Caco-2 (cell line): ENCODE measurements around the gene NNAT. TPM values are rescaled to one million over a fixed set of nuclear protein-coding genes. Genes with fewer than 3 reads are reported as not detected.

Experiments used
- BruUV-seq: library from RNA; stranded (reverse); fragments of 400-500 nt; replicated peaks from 2 replicates; lab custom pipeline; 2021; lab: Mats Ljungman, UMichigan
- CTCF ChIA-PET: fragments of 300-600 bp; sonication (Branson Sonifier 250); formaldehyde crosslinking; loops from one replicate; lab custom pipeline; 2022; ENCODE audit warnings: antibody characterized with exemption; lab: Charles Lee
- POLR2A ChIA-PET: fragments of 300-600 bp; sonication (Branson Sonifier 250); formaldehyde crosslinking; loops from one replicate; lab custom pipeline; 2022; ENCODE audit warnings: antibody characterized with exemption; lab: Charles Lee
- DNase-seq, 2 experiments: peaks; one replicate each; pipeline versions ENCODE4 v3.0.0 to v3.0.0-alpha.2; 2020 to 2022
- H3K27me3 ChIP-seq: replicated peaks from 2 replicates; pipeline ENCODE4 v1.6.0; 2011; ENCODE audit warnings: low read length; ENCODE audit not compliant: control insufficient read depth, insufficient read depth
- H3K36me3 ChIP-seq: 2 replicates; pipeline ENCODE4 v1.5.1; 2011; ENCODE audit warnings: low read length; ENCODE audit not compliant: control insufficient read depth, insufficient read depth
- H3K4me1 ChIP-seq: fragments of 250-450 bp; sonication (Bioruptor Pico); 2 replicates; pipeline ENCODE4 v1.5.1; 2020; ENCODE audit warnings: mild to moderate bottlenecking
- H3K4me3 ChIP-seq: 2 replicates; pipeline ENCODE4 v1.5.1; 2011; ENCODE audit warnings: low read depth, mild to moderate bottlenecking, control low read depth, low read length
- H3K9me3 ChIP-seq: fragments of 250-450 bp; sonication (Bioruptor Pico); 2 replicates; pipeline ENCODE4 v1.5.1; 2020; ENCODE audit warnings: mild to moderate bottlenecking, moderate library complexity
- H3K27ac Mint-ChIP-seq: one replicate; pipeline ENCODE4 v1.8.0; 2022; ENCODE audit warnings: mixed read lengths; ENCODE audit not compliant: unreplicated experiment
- H3K27me3 Mint-ChIP-seq: one replicate; pipeline ENCODE4 v1.8.0; 2022; ENCODE audit warnings: mixed read lengths; ENCODE audit not compliant: insufficient read depth, unreplicated experiment
- H3K36me3 Mint-ChIP-seq: one replicate; pipeline ENCODE4 v1.8.0; 2022; ENCODE audit warnings: mild to moderate bottlenecking, mixed read lengths; ENCODE audit not compliant: insufficient read depth, unreplicated experiment
- H3K4me1 Mint-ChIP-seq: one replicate; pipeline ENCODE4 v1.8.0; 2022; ENCODE audit warnings: low read depth, mixed read lengths; ENCODE audit not compliant: unreplicated experiment
- H3K4me3 Mint-ChIP-seq: one replicate; pipeline ENCODE4 v1.8.0; 2022; ENCODE audit warnings: mild to moderate bottlenecking, moderate library complexity, mixed read lengths; ENCODE audit not compliant: unreplicated experiment
- H3K9me3 Mint-ChIP-seq: one replicate; pipeline ENCODE4 v1.8.0; 2022; ENCODE audit warnings: mixed read lengths; ENCODE audit not compliant: unreplicated experiment
- CTCF ChIP-seq, 2 experiments: fragments of 200-600 bp in 1 of 2; IDR thresholded peaks; 1 replicate in 1 of 2; 2 replicates in 1 of 2; pipeline versions ENCODE4 v1.5.1 to v1.8.0; 2011 to 2022; ENCODE audit warnings: antibody characterized with exemption in 1 of 2, control low read depth in 1 of 2, inconsistent platforms in 1 of 2, low read depth in 1 of 2, low read length in 1 of 2, mild to moderate bottlenecking in 1 of 2, moderate library complexity in 1 of 2; ENCODE audit not compliant: insufficient read depth in 1 of 2, severe bottlenecking in 1 of 2, unreplicated experiment in 1 of 2
- intact Hi-C: fragments of 100-400 bp; cut with micrococcal nuclease; formaldehyde crosslinking; loops from one replicate; pipeline ENCODE4 v1.10.0; 2022; ENCODE audit not compliant: unreplicated experiment
- total RNA-seq: library from RNA; stranded (reverse); gene quantifications from 2 replicates; pipeline ENCODE4 v1.2.3, GENCODE V29; 2022

Gene NNAT
- total RNA-seq, 1 experiment from 2014 or later = not detected

DNA sequence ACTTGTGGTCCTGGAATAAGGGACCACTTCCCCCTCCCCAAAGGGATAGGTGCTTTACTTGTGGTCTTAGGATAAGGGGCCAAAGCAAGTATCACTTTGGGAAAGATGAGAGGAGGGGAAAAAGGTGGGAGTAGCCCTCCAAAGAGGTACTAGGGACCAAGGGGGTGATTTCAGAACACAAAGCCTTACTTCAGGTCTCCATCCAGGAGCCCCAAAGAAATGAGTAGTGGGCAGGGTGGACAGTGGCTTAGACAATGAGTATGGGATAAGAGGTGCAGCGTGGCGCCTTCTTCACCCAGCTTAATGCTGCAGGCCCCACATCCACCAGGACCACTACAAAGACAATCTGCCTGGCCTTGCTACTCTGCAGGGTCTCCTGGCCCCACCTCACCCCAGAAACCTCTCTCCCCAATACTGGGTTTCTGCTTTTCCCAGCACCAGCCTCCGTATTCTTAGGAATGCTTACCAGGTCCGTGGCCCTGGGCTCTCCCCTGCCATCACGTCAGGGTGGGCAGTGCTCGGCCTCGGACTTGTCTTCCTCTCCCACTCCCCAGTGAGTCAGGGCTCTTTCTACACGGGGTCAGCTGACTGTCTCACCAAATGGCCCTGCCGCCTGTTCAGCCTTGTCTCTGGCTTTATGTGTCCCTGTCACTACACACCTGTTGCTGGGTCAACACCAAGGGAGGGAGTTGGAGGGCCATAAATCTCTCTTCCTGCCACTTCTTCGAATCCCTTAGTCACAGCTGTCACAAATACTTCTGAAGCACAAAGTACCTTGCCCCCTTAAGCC, 3.1 kb downstream of the NNAT start:
- Mint-ChIP-seq H3K27me3 (no peaks in the 10 kb centered on the region), H3K27ac (peak overlapping the region; percentile 77), H3K4me1 (peaks cover 42% of the 10 kb centered on the region), H3K9me3 (no peaks in the 10 kb centered on the region), H3K36me3 (peaks cover 56% of the 10 kb centered on the region), H3K4me3 (peak overlapping the region; percentile 29)
- Histone ChIP-seq H3K4me1 (peaks cover 32% of the 10 kb centered on the region), H3K9me3 (no peaks in the 10 kb centered on the region), H3K4me3 (no peak overlapping the region; the same call in 1 of the 2 replicates), H3K36me3 (peaks cover 2% of the 10 kb centered on the region; the same call in 1 of the 2 replicates), H3K27me3 (no peaks in the 10 kb centered on the region)
- no peak for TF ChIP-seq CTCF (IDR thresholded peaks at IDR 0.05; ENCODE audit: insufficient read depth in 1 of 2, low read depth in 1 of 2, low read length in 1 of 2, severe bottlenecking in 1 of 2, unreplicated experiment in 1 of 2)
- peak; percentile 78 to 80 for DNase-seq
- intact Hi-C loops = no loop called here
- no TSS peak for BruUV-seq
- POLR2A ChIA-PET = no interaction called here
- CTCF ChIA-PET = interaction anchor here (0.7 kb wide), 1 partner anchor 139 kb away, joined by 3 read pairs; no protein-coding TSS in a partner anchor

DNA sequence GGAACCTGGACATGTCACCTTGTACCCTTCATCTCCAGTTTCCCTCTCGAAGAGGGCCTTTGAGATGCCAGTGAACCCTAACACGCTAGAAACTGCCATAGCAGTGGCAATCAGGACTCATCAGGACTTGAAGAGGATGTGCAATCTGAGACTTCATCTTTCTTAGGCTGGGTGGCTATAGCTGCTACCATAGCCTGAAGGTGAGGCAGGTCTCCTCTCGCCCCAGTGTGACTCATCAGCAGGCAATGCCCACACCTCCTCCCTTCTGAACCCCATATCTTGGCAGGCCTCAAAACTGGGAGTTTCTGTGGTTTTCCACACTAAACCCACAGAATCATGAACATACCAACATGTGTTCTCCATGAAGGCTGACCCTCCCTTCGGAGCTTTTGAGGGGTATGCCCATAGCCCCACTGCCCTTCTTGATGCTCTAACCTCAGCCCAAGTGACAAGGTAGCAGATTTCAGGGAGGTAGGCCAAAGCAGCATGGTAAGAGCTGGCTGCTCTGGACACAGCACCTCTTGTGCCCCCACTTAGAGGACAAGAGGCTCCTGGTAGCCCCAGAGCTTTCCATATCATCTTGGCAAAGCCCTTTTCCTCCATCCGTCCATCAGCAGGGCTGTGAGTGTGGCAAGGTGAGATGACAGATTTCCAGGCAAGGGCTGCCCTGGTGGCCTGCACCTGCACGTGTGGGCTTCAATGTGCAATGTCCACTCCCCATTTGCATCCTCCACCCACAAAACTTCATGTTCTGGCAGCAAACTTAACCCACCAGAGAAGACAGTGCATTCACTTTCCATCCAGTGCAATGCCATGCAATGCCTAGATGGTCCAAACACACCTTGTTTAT, 4.0 kb downstream of the NNAT start:
- H3K4me3 ChIP-seq = no peak overlapping the region
- no peaks in the 10 kb centered on the region for H3K27me3 ChIP-seq
- CTCF ChIA-PET = no interaction called here
- peak overlapping the region; percentile 77 for H3K27ac Mint-ChIP-seq
- TF ChIP-seq CTCF (IDR thresholded peaks at IDR 0.05; ENCODE audit: insufficient read depth in 1 of 2, low read depth in 1 of 2, low read length in 1 of 2, severe bottlenecking in 1 of 2, unreplicated experiment in 1 of 2) = no peak
- H3K4me1 ChIP-seq = peaks cover 36% of the 10 kb centered on the region
- no TSS peak for BruUV-seq
- H3K27me3 Mint-ChIP-seq = no peaks in the 10 kb centered on the region
- peaks cover 48% of the 10 kb centered on the region for H3K36me3 Mint-ChIP-seq
- POLR2A ChIA-PET = interaction anchor here (1.0 kb wide), 1 partner anchor 346 kb away, joined by 5 read pairs; the partner anchor contains the start of gene RPN2
- no peaks in the 10 kb centered on the region for H3K9me3 Mint-ChIP-seq
- H3K9me3 ChIP-seq = no peaks in the 10 kb centered on the region
- peaks cover 47% of the 10 kb centered on the region for H3K4me1 Mint-ChIP-seq
- H3K4me3 Mint-ChIP-seq = peak overlapping the region; percentile 79
- DNase-seq = peak in 1 of 2 experiments; percentile 53
- H3K36me3 ChIP-seq = peaks cover 2% of the 10 kb centered on the region; the same call in 1 of the 2 replicates
- intact Hi-C loops = no loop called here

DNA sequence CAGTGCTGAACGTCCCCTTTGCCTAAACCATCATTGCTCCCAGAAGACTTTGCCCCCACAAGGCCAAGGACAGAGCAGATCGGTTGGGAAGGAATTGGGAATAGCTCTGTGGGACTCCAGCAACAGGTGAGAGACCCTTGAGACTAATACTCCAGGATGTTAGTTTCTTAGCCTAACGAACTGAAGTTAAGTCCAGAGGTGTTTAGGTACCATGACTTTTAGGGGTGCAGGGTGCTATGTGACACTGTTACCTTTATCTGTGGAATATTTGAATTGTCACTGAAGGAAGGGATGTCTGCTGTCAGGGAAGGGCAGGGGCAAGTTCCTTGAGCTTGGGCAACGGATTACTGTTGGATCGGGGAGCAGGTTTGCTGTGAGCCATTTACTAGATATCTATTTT, 4.8 kb downstream of the NNAT start:
- TF ChIP-seq CTCF (IDR thresholded peaks at IDR 0.05; ENCODE audit: insufficient read depth in 1 of 2, low read depth in 1 of 2, low read length in 1 of 2, severe bottlenecking in 1 of 2, unreplicated experiment in 1 of 2) = no peak
- CTCF ChIA-PET = no interaction called here
- Histone ChIP-seq H3K4me1 (peaks cover 36% of the 10 kb centered on the region), H3K9me3 (no peaks in the 10 kb centered on the region), H3K27me3 (no peaks in the 10 kb centered on the region), H3K36me3 (no peaks in the 10 kb centered on the region; the same call in 1 of the 2 replicates), H3K4me3 (peak overlapping the region; percentile 92)
- no peak for DNase-seq
- POLR2A ChIA-PET = interaction anchor here (1.0 kb wide), 1 partner anchor 347 kb away, joined by 5 read pairs; the partner anchor contains the start of gene RPN2
- Mint-ChIP-seq H3K27ac (peak overlapping the region; percentile 98), H3K36me3 (peaks cover 42% of the 10 kb centered on the region), H3K27me3 (no peaks in the 10 kb centered on the region), H3K4me3 (peak overlapping the region; percentile 79), H3K4me1 (peaks cover 47% of the 10 kb centered on the region), H3K9me3 (no peaks in the 10 kb centered on the region)
- no TSS peak for BruUV-seq
- intact Hi-C loops = no loop called here
